HCT116 (cell line): ENCODE results near the gene ALPL. TPM values are rescaled to one million over a fixed set of nuclear protein-coding genes. Genes with fewer than 3 reads are reported as not detected.

ENCODE experiments used
- ATAC-seq: fragments of 200-7000 bp; cut with Tn5 transposase; 2 replicates; pipeline ENCODE4 v1.9.1; 2020; ENCODE audit warnings: mild to moderate bottlenecking, moderate library complexity
- BruUV-seq: library from RNA; stranded (reverse); fragments of 400-500 nt; replicated peaks from 2 replicates; lab custom pipeline; 2021; lab: Mats Ljungman, UMichigan
- CTCF ChIA-PET: fragments of 300-600 bp; sonication (Branson Sonifier 250); formaldehyde crosslinking; loops from one replicate; lab custom pipeline; 2021; ENCODE audit warnings: antibody characterized with exemption; lab: Charles Lee
- POLR2A ChIA-PET: fragments of 300-600, 350-600 bp; sonication (Branson Sonifier 250); formaldehyde crosslinking; loops from one replicate; lab custom pipeline; 2021; ENCODE audit warnings: antibody characterized with exemption; lab: Charles Lee
- RAD21 ChIA-PET, 2 experiments: fragments of 300-600 bp; sonication (Branson Sonifier 250); formaldehyde crosslinking; loops; one replicate each; lab custom pipeline; 2023; ENCODE audit warnings: low total read pairs in 2 of 2; ENCODE audit not compliant: uncharacterized antibody in 2 of 2, unreplicated experiment in 2 of 2, low non-redundant PET in 1 of 2; lab: Charles Lee
- DNase-seq: peaks from one replicate; pipeline ENCODE4 v3.0.0-alpha.2; 2010; ENCODE audit warnings: low read depth, low spot score
- H2AFZ ChIP-seq: fragments of 200-600 bp; shearing (Covaris generic), sonication (generic); 2 replicates; pipeline ENCODE4 v1.6.1; 2017; ENCODE audit warnings: low read depth, mixed run types, mixed read lengths, antibody characterized with exemption, low read length; ENCODE audit not compliant: poor library complexity, severe bottlenecking
- H3K27ac ChIP-seq: 2 replicates; pipeline ENCODE4 v1.5.1; 2012; ENCODE audit warnings: low read depth, low read length
- H3K27me3 ChIP-seq: fragments of 200-600 bp; sonication (generic); 2 replicates; pipeline ENCODE4 v1.6.1; 2016; ENCODE audit warnings: mixed run types, low read length, mixed read lengths; ENCODE audit not compliant: insufficient read depth
- H3K36me3 ChIP-seq, 2 experiments: fragments of 200-500 bp in 1 of 2; fragments of 200-600 bp in 1 of 2; sonication (Bioruptor generic) in 1 of 2; sonication (generic) in 1 of 2; 2 replicates each; pipeline versions ENCODE4 v1.5.1 to v1.6.1; 2014 to 2016; ENCODE audit warnings: low read length in 2 of 2, inconsistent platforms in 1 of 2, mixed read lengths in 1 of 2, mixed run types in 1 of 2; ENCODE audit not compliant: insufficient read depth in 2 of 2, control insufficient read depth in 1 of 2
- H3K4me1 ChIP-seq, 2 experiments: fragments of 200-600 bp in 1 of 2; sonication (generic) in 1 of 2; 2 replicates each; pipeline versions ENCODE4 v1.5.1 to v1.6.1; 2012 to 2017; ENCODE audit warnings: low read length in 2 of 2, inconsistent platforms in 1 of 2, mild to moderate bottlenecking in 1 of 2, mixed read lengths in 1 of 2, mixed run types in 1 of 2, moderate library complexity in 1 of 2; ENCODE audit not compliant: insufficient read depth in 2 of 2, control insufficient read depth in 1 of 2
- H3K4me2 ChIP-seq: fragments of 200-600 bp; sonication (generic); 2 replicates; pipeline ENCODE4 v1.6.1; 2017; ENCODE audit warnings: mixed run types, low read length, mixed read lengths
- H3K4me3 ChIP-seq, 2 experiments: fragments of 200-600 bp in 1 of 2; sonication (generic) in 1 of 2; replicated peaks in 1 of 2; 2 replicates each; pipeline ENCODE4 v1.5.1; 2011 to 2016; ENCODE audit warnings: low read length in 2 of 2, control low read depth in 1 of 2, low read depth in 1 of 2, mild to moderate bottlenecking in 1 of 2, mixed read lengths in 1 of 2, mixed run types in 1 of 2
- H3K79me2 ChIP-seq: fragments of 200-600 bp; sonication (generic); 2 replicates; pipeline ENCODE4 v1.6.1; 2017; ENCODE audit warnings: mild to moderate bottlenecking, mixed run types, low read length, moderate library complexity, mixed read lengths; ENCODE audit not compliant: insufficient read depth
- H3K9ac ChIP-seq: fragments of 200-600 bp; sonication (generic); 2 replicates; pipeline ENCODE4 v1.6.1; 2016; ENCODE audit warnings: low read length, mixed read lengths
- H3K9me2 ChIP-seq: fragments of 200-600 bp; sonication (generic), shearing (Covaris generic); 2 replicates; pipeline ENCODE4 v1.6.1; 2017; ENCODE audit warnings: mixed run types, mild to moderate bottlenecking, moderate library complexity; ENCODE audit not compliant: insufficient read depth
- H3K9me3 ChIP-seq, 2 experiments: fragments of 200-500 bp in 1 of 2; fragments of 200-600 bp in 1 of 2; sonication (Bioruptor generic) in 1 of 2; sonication (generic) in 1 of 2; 2 replicates each; pipeline ENCODE4 v1.6.1; 2014 to 2017; ENCODE audit warnings: low read length in 2 of 2, mixed read lengths in 2 of 2, inconsistent platforms in 1 of 2, low read depth in 1 of 2, mild to moderate bottlenecking in 1 of 2, mixed run types in 1 of 2, moderate library complexity in 1 of 2; ENCODE audit not compliant: control insufficient read depth in 1 of 2, insufficient read depth in 1 of 2
- H4K20me1 ChIP-seq: fragments of 200-600 bp; sonication (generic), shearing (Covaris generic); 2 replicates; pipeline ENCODE4 v1.6.1; 2017; ENCODE audit warnings: mixed run types, mild to moderate bottlenecking, moderate library complexity; ENCODE audit not compliant: insufficient read depth
- CBX3 ChIP-seq: IDR thresholded peaks from 2 replicates; pipeline ENCODE4 v1.6.1; 2012; ENCODE audit warnings: low read depth
- EZH2 ChIP-seq: fragments of 200-600 bp; sonication (generic); IDR thresholded peaks from 2 replicates; pipeline ENCODE4 v1.6.1; 2017; ENCODE audit warnings: antibody characterized with exemption, mixed run types
- EZH2phosphoT487 ChIP-seq: fragments of 200-600 bp; IDR thresholded peaks from 2 replicates; pipeline ENCODE4 v1.6.1; 2018; ENCODE audit warnings: antibody characterized with exemption, borderline replicate concordance
- FOSL1 ChIP-seq: IDR thresholded peaks from 2 replicates; pipeline ENCODE4 v1.6.1; 2012; ENCODE audit warnings: low read depth
- ZFX ChIP-seq: fragments of 450-650 bp; IDR thresholded peaks from 2 replicates; pipeline ENCODE4 v1.6.1; 2017
- ZNF274 ChIP-seq: fragments of 200-500 bp; sonication (Bioruptor generic); IDR thresholded peaks from 2 replicates; pipeline ENCODE4 v1.6.1; 2014; ENCODE audit warnings: mild to moderate bottlenecking, low read depth, low read length, inconsistent platforms
- intact Hi-C: fragments of 100-400 bp; cut with micrococcal nuclease; formaldehyde crosslinking; loops from 2 replicates; pipeline ENCODE4 v1.10.0; 2022
- total RNA-seq: library from RNA; stranded (reverse); gene quantifications from one replicate; pipeline ENCODE4 v1.2.1, GENCODE V29; 2021; ENCODE audit not compliant: unreplicated experiment
- TF ChIP-seq, protein P1 (sequence below): IDR thresholded peaks from 2 replicates; pipeline ENCODE4 v1.6.1; 2012
- TF ChIP-seq, protein P2 (sequence below), 3 experiments: fragments of 200-600 bp in 1 of 3; sonication (generic) in 1 of 3; IDR thresholded peaks in 2 of 3; conservative IDR thresholded peaks in 1 of 3; 2 replicates each; pipeline ENCODE4 v1.5.1; 2012 to 2017; ENCODE audit warnings: low read depth in 2 of 3, low read length in 2 of 3, antibody characterized with exemption in 1 of 3, borderline replicate concordance in 1 of 3, control low read depth in 1 of 3, mild to moderate bottlenecking in 1 of 3, mixed read lengths in 1 of 3, mixed run types in 1 of 3, moderate library complexity in 1 of 3; ENCODE audit not compliant: insufficient read depth in 1 of 3

Gene ALPL
- total RNA-seq, 1 experiment from 2014 or later, result 0.61 TPM

DNA sequence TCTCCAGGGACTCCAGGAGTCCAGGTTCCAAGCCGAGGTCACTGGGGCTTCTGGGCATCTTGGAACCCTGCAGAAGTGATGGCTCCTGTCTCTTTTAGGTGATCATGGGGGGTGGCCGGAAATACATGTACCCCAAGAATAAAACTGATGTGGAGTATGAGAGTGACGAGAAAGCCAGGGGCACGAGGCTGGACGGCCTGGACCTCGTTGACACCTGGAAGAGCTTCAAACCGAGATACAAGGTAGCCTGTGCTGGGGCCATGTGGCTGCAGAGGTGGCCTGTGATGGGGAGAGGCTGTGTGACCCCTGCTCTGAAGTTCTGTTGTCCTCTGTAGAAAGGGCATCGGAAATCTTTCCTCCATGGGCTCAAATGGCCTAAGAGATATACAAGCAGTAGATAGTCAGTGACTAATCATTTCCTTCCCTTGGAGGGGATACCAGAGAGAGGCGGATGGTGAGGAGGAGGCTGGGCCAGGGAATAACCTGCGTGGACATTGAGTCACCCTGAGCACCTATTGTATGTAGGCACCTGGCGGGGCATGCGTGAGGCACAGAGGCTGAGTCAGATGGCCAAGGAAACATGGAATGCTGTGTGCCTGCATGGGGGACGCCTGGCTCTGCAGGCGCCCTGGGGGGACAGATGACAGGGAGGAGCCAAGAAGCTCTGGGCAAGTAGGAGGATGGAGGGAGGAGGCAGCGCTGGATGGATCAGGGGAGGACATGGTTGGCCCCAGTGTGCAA lies 59.0 kb downstream of the ALPL start:
- Histone ChIP-seq H3K36me3 (no peaks in the 10 kb centered on the region), H3K4me3 (no peak overlapping the region), H3K27me3 (no peaks in the 10 kb centered on the region), H3K79me2 (no peaks in the 10 kb centered on the region), H3K4me1 (peaks cover 0 to 9% of the 10 kb centered on the region in 2 experiments; a peak in 1 of 4 replicates), H3K9me3 (no peaks in the 10 kb centered on the region), H3K9ac (no peak overlapping the region), H3K4me2 (no peak overlapping the region), H2AFZ (no peak overlapping the region)
- intact Hi-C loops, result no loop called here
- DNase-seq, result no peak
- POLR2A ChIA-PET, result no interaction called here
- RAD21 ChIA-PET, result no interaction called here
- CTCF ChIA-PET, result no interaction called here
- peak; percentile 45; the same call in 1 of the 2 replicates for ATAC-seq
- TF ChIP-seq ZNF274, result no peak
- TF ChIP-seq FOSL1, result no peak
- no peak for TF ChIP-seq CBX3
- TF ChIP-seq EZH2phosphoT487, result no peak
- TF ChIP-seq EZH2, result no peak
- TF ChIP-seq, protein P1, sequence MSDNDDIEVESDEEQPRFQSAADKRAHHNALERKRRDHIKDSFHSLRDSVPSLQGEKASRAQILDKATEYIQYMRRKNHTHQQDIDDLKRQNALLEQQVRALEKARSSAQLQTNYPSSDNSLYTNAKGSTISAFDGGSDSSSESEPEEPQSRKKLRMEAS, result no peak
- TF ChIP-seq, protein P2, sequence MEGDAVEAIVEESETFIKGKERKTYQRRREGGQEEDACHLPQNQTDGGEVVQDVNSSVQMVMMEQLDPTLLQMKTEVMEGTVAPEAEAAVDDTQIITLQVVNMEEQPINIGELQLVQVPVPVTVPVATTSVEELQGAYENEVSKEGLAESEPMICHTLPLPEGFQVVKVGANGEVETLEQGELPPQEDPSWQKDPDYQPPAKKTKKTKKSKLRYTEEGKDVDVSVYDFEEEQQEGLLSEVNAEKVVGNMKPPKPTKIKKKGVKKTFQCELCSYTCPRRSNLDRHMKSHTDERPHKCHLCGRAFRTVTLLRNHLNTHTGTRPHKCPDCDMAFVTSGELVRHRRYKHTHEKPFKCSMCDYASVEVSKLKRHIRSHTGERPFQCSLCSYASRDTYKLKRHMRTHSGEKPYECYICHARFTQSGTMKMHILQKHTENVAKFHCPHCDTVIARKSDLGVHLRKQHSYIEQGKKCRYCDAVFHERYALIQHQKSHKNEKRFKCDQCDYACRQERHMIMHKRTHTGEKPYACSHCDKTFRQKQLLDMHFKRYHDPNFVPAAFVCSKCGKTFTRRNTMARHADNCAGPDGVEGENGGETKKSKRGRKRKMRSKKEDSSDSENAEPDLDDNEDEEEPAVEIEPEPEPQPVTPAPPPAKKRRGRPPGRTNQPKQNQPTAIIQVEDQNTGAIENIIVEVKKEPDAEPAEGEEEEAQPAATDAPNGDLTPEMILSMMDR (IDR thresholded peaks at IDR 0.05 in 2 of 3, conservative IDR thresholded peaks at IDR 0.05 in 1 of 3; ENCODE audit: borderline replicate concordance in 1 of 3, insufficient read depth in 1 of 3, low read depth in 2 of 3, low read length in 2 of 3), result no peak
- TF ChIP-seq ZFX, result no peak
- TF ChIP-seq, all 23 proteins: peak for 0
- Histone ChIP-seq H3K27ac (no peak overlapping the region), H3K9me2 (no peaks in the 10 kb centered on the region), H4K20me1 (no peaks in the 10 kb centered on the region)
- no TSS peak for BruUV-seq
